ENCODE results near the gene HIPK2.

DNA sequence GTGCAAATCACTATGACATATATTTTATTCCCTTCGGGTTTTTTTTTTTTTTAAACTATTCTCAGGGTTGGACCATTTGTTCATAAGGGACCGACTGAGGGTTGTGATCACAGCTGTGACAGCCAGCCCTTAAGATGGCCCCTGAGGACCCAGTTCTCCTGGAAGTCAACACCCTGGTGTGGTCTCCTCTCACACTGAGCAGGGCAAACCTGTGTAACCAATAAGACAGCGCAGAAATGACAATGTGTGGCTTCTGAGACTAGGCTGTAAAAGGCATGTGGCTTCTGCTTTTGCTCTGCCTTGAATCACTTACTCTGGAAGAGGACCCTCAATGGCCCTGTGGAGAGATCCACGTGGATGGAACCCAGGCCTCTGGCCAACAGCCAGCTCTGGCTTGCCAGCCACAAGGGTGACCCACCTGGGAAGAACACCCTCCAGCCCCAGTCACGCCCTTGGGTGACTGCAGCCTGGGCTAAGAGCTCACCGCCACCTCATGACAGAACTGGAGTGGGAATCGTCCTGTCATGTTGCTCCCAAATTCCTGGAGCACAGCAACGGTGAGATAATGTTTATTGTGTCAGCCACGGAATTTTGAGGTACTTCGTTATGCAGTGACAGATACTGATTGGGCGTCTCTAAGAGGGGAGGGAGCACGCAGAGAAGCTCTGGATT lies 127.2 kb downstream of the HIPK2 start:
- TF ChIP-seq CEBPB (IDR thresholded peaks at IDR 0.05) (no peak), NFIC (IDR thresholded peaks at IDR 0.05) (no peak), EP300 (IDR thresholded peaks at IDR 0.05; ENCODE audit: borderline replicate concordance) (no peak), TCF12 (IDR thresholded peaks at IDR 0.05; ENCODE audit: low read depth) (no peak), RAD21 (IDR thresholded peaks at IDR 0.05; ENCODE audit: low read depth) (no peak), YY1 (IDR thresholded peaks at IDR 0.05; ENCODE audit: low read depth) (no peak), TAF1 (IDR thresholded peaks at IDR 0.05; ENCODE audit: low read depth) (no peak), ZBTB7A (IDR thresholded peaks at IDR 0.05; ENCODE audit: low read depth) (no peak)
- TF ChIP-seq, protein P1, sequence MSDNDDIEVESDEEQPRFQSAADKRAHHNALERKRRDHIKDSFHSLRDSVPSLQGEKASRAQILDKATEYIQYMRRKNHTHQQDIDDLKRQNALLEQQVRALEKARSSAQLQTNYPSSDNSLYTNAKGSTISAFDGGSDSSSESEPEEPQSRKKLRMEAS (IDR thresholded peaks at IDR 0.05): no peak
- TF ChIP-seq, protein P2, sequence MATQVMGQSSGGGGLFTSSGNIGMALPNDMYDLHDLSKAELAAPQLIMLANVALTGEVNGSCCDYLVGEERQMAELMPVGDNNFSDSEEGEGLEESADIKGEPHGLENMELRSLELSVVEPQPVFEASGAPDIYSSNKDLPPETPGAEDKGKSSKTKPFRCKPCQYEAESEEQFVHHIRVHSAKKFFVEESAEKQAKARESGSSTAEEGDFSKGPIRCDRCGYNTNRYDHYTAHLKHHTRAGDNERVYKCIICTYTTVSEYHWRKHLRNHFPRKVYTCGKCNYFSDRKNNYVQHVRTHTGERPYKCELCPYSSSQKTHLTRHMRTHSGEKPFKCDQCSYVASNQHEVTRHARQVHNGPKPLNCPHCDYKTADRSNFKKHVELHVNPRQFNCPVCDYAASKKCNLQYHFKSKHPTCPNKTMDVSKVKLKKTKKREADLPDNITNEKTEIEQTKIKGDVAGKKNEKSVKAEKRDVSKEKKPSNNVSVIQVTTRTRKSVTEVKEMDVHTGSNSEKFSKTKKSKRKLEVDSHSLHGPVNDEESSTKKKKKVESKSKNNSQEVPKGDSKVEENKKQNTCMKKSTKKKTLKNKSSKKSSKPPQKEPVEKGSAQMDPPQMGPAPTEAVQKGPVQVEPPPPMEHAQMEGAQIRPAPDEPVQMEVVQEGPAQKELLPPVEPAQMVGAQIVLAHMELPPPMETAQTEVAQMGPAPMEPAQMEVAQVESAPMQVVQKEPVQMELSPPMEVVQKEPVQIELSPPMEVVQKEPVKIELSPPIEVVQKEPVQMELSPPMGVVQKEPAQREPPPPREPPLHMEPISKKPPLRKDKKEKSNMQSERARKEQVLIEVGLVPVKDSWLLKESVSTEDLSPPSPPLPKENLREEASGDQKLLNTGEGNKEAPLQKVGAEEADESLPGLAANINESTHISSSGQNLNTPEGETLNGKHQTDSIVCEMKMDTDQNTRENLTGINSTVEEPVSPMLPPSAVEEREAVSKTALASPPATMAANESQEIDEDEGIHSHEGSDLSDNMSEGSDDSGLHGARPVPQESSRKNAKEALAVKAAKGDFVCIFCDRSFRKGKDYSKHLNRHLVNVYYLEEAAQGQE (IDR thresholded peaks at IDR 0.05; ENCODE audit: low read depth): no peak
- TF ChIP-seq, protein P3, sequence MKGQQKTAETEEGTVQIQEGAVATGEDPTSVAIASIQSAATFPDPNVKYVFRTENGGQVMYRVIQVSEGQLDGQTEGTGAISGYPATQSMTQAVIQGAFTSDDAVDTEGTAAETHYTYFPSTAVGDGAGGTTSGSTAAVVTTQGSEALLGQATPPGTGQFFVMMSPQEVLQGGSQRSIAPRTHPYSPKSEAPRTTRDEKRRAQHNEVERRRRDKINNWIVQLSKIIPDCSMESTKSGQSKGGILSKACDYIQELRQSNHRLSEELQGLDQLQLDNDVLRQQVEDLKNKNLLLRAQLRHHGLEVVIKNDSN (IDR thresholded peaks at IDR 0.05): no peak
